Measurements from ENCODE around the gene DAB2.

DAB2 gene

DNA sequence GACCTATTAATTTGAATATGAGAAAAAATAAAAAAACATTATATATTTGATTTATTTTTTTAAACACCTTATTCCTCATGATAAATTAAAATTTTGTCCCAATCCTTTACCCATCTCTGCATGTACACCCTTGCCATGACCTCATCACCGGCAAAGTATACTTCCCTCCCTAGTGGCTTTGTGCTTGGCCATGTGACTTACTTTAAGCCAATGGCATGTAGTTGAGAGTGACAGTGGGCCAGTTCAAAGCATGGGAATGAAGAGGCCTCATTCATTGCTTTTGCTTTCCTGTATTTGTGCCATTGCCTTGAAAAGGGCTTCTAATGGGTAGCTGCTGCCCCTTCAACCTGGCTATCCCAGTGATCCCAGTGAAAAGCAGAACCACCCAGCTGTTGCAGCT, 91.7 kb downstream of the DAB2 start:
- no peak for DNase-seq (ENCODE audit: low spot score)
- TF ChIP-seq, protein P1, sequence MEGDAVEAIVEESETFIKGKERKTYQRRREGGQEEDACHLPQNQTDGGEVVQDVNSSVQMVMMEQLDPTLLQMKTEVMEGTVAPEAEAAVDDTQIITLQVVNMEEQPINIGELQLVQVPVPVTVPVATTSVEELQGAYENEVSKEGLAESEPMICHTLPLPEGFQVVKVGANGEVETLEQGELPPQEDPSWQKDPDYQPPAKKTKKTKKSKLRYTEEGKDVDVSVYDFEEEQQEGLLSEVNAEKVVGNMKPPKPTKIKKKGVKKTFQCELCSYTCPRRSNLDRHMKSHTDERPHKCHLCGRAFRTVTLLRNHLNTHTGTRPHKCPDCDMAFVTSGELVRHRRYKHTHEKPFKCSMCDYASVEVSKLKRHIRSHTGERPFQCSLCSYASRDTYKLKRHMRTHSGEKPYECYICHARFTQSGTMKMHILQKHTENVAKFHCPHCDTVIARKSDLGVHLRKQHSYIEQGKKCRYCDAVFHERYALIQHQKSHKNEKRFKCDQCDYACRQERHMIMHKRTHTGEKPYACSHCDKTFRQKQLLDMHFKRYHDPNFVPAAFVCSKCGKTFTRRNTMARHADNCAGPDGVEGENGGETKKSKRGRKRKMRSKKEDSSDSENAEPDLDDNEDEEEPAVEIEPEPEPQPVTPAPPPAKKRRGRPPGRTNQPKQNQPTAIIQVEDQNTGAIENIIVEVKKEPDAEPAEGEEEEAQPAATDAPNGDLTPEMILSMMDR (IDR thresholded peaks at IDR 0.05; ENCODE audit: extremely low read depth, missing control alignments): no peak

DNA sequence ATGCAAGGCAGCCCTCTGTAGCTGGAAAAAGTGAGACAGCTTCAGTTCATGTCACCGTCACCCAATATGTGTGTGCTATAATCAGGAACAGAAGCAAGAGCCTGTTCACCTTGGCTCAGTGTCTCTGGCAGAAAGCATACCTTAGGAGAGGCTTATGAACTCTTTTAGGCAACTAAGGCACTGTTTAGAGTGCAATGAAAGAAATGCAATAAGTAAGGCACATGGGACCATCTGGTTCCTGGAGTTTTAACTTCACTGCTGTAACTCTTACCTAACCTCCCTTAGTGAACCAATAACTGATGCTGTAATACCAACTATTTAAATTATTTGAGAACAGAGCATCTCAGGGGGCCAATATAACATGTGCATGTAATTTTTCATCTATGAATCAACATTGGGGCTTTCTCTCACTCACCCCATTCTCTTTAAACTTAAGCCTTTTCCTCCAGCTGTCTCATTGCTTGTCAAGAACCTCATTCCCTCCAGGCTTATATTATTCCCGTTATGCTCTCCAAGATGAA, 92.9 kb downstream of the DAB2 start:
- TF ChIP-seq, protein P1 (IDR thresholded peaks at IDR 0.05; ENCODE audit: extremely low read depth, missing control alignments): no peak
- no peak for DNase-seq (ENCODE audit: low spot score)

DNA sequence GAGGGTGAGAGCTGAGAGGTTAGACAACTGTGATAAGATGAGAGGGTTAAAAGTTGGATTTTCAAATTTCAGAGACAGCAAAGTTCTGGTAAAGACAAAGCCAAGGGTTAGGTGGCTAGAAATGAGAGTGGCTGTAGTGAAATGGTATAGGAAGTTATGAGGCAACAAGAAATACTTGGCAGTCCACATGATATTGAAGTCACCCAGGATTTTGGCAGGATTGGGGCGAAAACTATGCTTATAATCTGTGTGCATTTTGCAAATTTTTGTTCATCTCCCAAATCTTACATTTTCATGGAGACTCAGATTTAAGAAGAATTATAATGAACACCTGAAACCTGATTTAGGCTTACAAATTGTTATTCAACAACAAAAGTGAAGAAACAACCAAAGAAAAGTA, 96.0 kb downstream of the DAB2 start:
- no peak for DNase-seq (ENCODE audit: low spot score)
- TF ChIP-seq, protein P1 (IDR thresholded peaks at IDR 0.05; ENCODE audit: extremely low read depth, missing control alignments): no peak

DNA sequence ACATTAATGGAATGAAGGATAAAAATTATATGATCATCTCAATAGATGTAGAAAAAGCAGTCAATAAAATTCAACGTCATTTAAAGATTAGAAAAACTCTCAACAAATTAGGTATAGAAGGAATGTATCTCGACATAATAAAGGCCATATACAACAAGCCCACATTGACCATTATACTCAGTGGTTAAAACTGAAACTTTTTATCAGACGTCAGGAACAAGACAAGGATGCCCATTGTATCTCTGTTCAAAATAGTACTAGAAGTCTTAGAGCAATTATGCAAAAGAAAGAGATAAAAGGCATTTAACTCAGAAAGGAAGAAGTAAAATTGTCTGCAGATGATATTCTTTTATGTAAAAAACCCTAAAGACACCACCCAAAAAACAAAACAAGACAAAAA, 101.2 kb downstream of the DAB2 start:
- no peak for DNase-seq (ENCODE audit: low spot score)
- TF ChIP-seq, protein P1 (IDR thresholded peaks at IDR 0.05; ENCODE audit: extremely low read depth, missing control alignments): no peak

Data from GM20000 (cell line).